ENCODE results near the gene MED12L.

MED12L gene

GRCh38 chr3:151362751-151363174 is 277.3 kb downstream of the MED12L start:
- H3K4me3 ChIP-seq (ENCODE audit: low read depth, low read length), result no peak overlapping the region
- no peak for DNase-seq (ENCODE audit: low read depth)
- TF ChIP-seq POLR2A (IDR thresholded peaks at IDR 0.05; ENCODE audit: extremely low read depth, insufficient read length) (no peak), MAX (IDR thresholded peaks at IDR 0.05; ENCODE audit: low read depth, low read length) (no peak), MYC (IDR thresholded peaks at IDR 0.05; ENCODE audit: low read depth, low read length) (no peak), CTCF (IDR thresholded peaks at IDR 0.05; ENCODE audit: low read depth, low read length) (no peak)

- DNase-seq (ENCODE audit: low read depth), result no peak
- no peak overlapping the region for H3K4me3 ChIP-seq (ENCODE audit: low read depth, low read length)
- TF ChIP-seq CTCF (IDR thresholded peaks at IDR 0.05; ENCODE audit: low read depth, low read length) (no peak), MYC (IDR thresholded peaks at IDR 0.05; ENCODE audit: low read depth, low read length) (no peak)
Observed at GRCh38 chr3:151366993-151367392, 281.5 kb downstream of the MED12L start.

GRCh38 chr3:151367448-151367847 is 282.0 kb downstream of the MED12L start:
- DNase-seq (ENCODE audit: low read depth), result no peak
- H3K4me3 ChIP-seq (ENCODE audit: low read depth, low read length), result no peak overlapping the region
- TF ChIP-seq CTCF (IDR thresholded peaks at IDR 0.05; ENCODE audit: low read depth, low read length) (no peak), MAX (IDR thresholded peaks at IDR 0.05; ENCODE audit: low read depth, low read length) (no peak), MYC (IDR thresholded peaks at IDR 0.05; ENCODE audit: low read depth, low read length) (no peak), POLR2A (IDR thresholded peaks at IDR 0.05; ENCODE audit: extremely low read depth, insufficient read length) (no peak)

GRCh38 chr3:151371526-151371925 is 286.1 kb downstream of the MED12L start:
- no peak overlapping the region for H3K4me3 ChIP-seq (ENCODE audit: low read depth, low read length)
- no peak for TF ChIP-seq MAX (IDR thresholded peaks at IDR 0.05; ENCODE audit: low read depth, low read length)
- TF ChIP-seq CTCF (IDR thresholded peaks at IDR 0.05; ENCODE audit: low read depth, low read length), result no peak
- TF ChIP-seq POLR2A (IDR thresholded peaks at IDR 0.05; ENCODE audit: extremely low read depth, insufficient read length), result no peak
- no peak for DNase-seq (ENCODE audit: low read depth)

GRCh38 chr3:151372063-151372820 is 286.8 kb downstream of the MED12L start:
- TF ChIP-seq MAX (IDR thresholded peaks at IDR 0.05; ENCODE audit: low read depth, low read length) (no peak), CTCF (IDR thresholded peaks at IDR 0.05; ENCODE audit: low read depth, low read length) (no peak), MYC (IDR thresholded peaks at IDR 0.05; ENCODE audit: low read depth, low read length) (no peak), POLR2A (IDR thresholded peaks at IDR 0.05; ENCODE audit: extremely low read depth, insufficient read length) (no peak)
- no peak overlapping the region for H3K4me3 ChIP-seq (ENCODE audit: low read depth, low read length)
- DNase-seq (ENCODE audit: low read depth), result no peak

Data from NB4 (cell line).